Measurements from ENCODE around the gene TMEM240. TPM values are rescaled to one million over a fixed set of nuclear protein-coding genes. Genes with fewer than 3 reads are reported as not detected.
"Not testable (repeated sequence)": the region's sequence is repeated elsewhere in the genome, so short reads cannot be mapped to it uniquely, and the experiment has no call there.

TMEM240 gene
- total and polyA plus RNA-seq, 2 of the 8 experiments (the other 6 are each of a cell fraction or from before 2014, with no cell fraction given) = 3.6 to 5.7 TPM

- H2BK5ac ChIP-seq (ENCODE audit: low read depth, low read length); H2BK20ac ChIP-seq (ENCODE audit: low read length); H2AK5ac ChIP-seq (ENCODE audit: low read depth, low read length); H4K91ac ChIP-seq (replicated peaks; ENCODE audit: insufficient read length, low read length); H3K23ac ChIP-seq (ENCODE audit: insufficient read length); H2BK12ac ChIP-seq (ENCODE audit: low read depth, low read length); H2BK15ac ChIP-seq (ENCODE audit: low read length); H2BK120ac ChIP-seq (replicated peaks; ENCODE audit: low read depth, low read length); FAIRE-seq; H3K9ac ChIP-seq (replicated peaks in 1 of 4; ENCODE audit: extremely low read depth in 1 of 4, low read depth in 3 of 4, low read length in 3 of 4); H4K5ac ChIP-seq (ENCODE audit: insufficient read length, low read depth, low read length); H3K4me2 ChIP-seq (ENCODE audit: insufficient read depth in 1 of 2, low read depth in 2 of 2, low read length in 2 of 2); H3K56ac ChIP-seq (replicated peaks; ENCODE audit: insufficient read length, low read depth, low read length); H3K9me3 ChIP-seq (ENCODE audit: insufficient read depth in 2 of 2, low read depth in 1 of 2, low read length in 1 of 2); H3K4ac ChIP-seq (replicated peaks; ENCODE audit: insufficient read length, low read depth, low read length); H2AFZ ChIP-seq (ENCODE audit: low read length); H3K79me2 ChIP-seq (ENCODE audit: control insufficient read depth in 1 of 2, insufficient read depth in 2 of 2, low read length in 2 of 2); H3K4me1 ChIP-seq (replicated peaks in 1 of 4; ENCODE audit: control insufficient read depth in 3 of 4, insufficient read depth in 4 of 4, low read length in 3 of 4); H3K27ac ChIP-seq (ENCODE audit: low read depth, low read length); CTCF ChIA-PET (ENCODE audit: partially characterized antibody); H3K18ac ChIP-seq (ENCODE audit: extremely low read depth, low read length); H4K8ac ChIP-seq (ENCODE audit: extremely low read depth, insufficient read depth, low read length); H3K79me1 ChIP-seq (ENCODE audit: low read depth, low read length); H3K23me2 ChIP-seq (ENCODE audit: low read depth, low read length); DNase-seq (ENCODE audit: low read depth in 1 of 2, low spot score in 2 of 2); H3K14ac ChIP-seq (ENCODE audit: insufficient read length); H3K27me3 ChIP-seq (replicated peaks in 1 of 4; ENCODE audit: control insufficient read depth in 3 of 4, extremely low read depth in 1 of 4, insufficient read depth in 3 of 4, low read length in 3 of 4); H3K4me3 ChIP-seq (ENCODE audit: extremely low read depth in 1 of 4, insufficient read depth in 2 of 4, low read depth in 3 of 4, low read length in 4 of 4): not testable (repeated sequence)
- Histone ChIP-seq H3K36me3 (ENCODE audit: control insufficient read depth in 2 of 4, insufficient read depth in 4 of 4, low read length in 3 of 4) (peaks cover 2 to 16% (median 7%) of the 10 kb centered on the region in 4 experiments; a peak in 5 of 8 replicates), H4K20me1 (replicated peaks in 1 of 2; ENCODE audit: control insufficient read depth in 1 of 2, insufficient read depth in 2 of 2, low read length in 2 of 2) (peaks cover 3 to 12% of the 10 kb centered on the region in 2 experiments)
- POLR2A ChIA-PET (ENCODE audit: partially characterized antibody) = interaction anchor here (0.6 kb wide), 1 partner anchor 41 kb away, joined by 3 read pairs; no protein-coding TSS in a partner anchor
- 83% methylated on average over 10 of the region's 18 CpGs; no CpG with 5 or more reads in 1 of the 2 experiments for WGBS, 2 experiments (ENCODE audit: extremely low coverage in 1 of 2, insufficient coverage in 1 of 2, insufficient read length in 1 of 2, insufficient replicate concordance in 2 of 2, low coverage in 1 of 2, low lambda C conversion rate in 2 of 2, missing lambda C conversion rate in 1 of 2)
Observed at GRCh38 chr1:1533894-1534291, 6.5 kb downstream of the TMEM240 start.
